ENCODE results near the gene NTN1. TPM values are rescaled to one million over a fixed set of nuclear protein-coding genes. Genes with fewer than 3 reads are reported as not detected.

NTN1 gene
- total RNA-seq, 1 experiment from 2014 or later = 0.94 TPM

GRCh38 chr17:9001559-9001958 lies 19.8 kb upstream of the NTN1 start:
- no peak for TF ChIP-seq CTCF (IDR thresholded peaks at IDR 0.05; ENCODE audit: unreplicated experiment)
- peaks cover 7% of the 10 kb centered on the region for H3K4me1 Mint-ChIP-seq (ENCODE audit: low read depth, unreplicated experiment)
- CTCF ChIA-PET = no interaction called here
- H3K4me3 Mint-ChIP-seq (ENCODE audit: low read depth, unreplicated experiment) = no peak overlapping the region
- H3K36me3 Mint-ChIP-seq (ENCODE audit: insufficient read depth, unreplicated experiment) = no peaks in the 10 kb centered on the region
- intact Hi-C loops (cut with micrococcal nuclease; ENCODE audit: unreplicated experiment) = no loop called here
- no peaks in the 10 kb centered on the region for H3K9me3 Mint-ChIP-seq (ENCODE audit: low read depth, unreplicated experiment)
- no peak for DNase-seq
- no peak overlapping the region for H3K27ac Mint-ChIP-seq (ENCODE audit: unreplicated experiment)
- BruUV-seq (replicated peaks) = no TSS peak
- H3K27me3 Mint-ChIP-seq (ENCODE audit: unreplicated experiment) = peaks cover 36% of the 10 kb centered on the region

GRCh38 chr17:9002227-9002605 lies 19.1 kb upstream of the NTN1 start:
- intact Hi-C loops (cut with micrococcal nuclease; ENCODE audit: unreplicated experiment) = no loop called here
- no TSS peak for BruUV-seq (replicated peaks)
- H3K27me3 Mint-ChIP-seq (ENCODE audit: unreplicated experiment) = peaks cover 42% of the 10 kb centered on the region
- H3K4me3 Mint-ChIP-seq (ENCODE audit: low read depth, unreplicated experiment) = peak overlapping the region; percentile 37
- no peak for DNase-seq
- no peaks in the 10 kb centered on the region for H3K9me3 Mint-ChIP-seq (ENCODE audit: low read depth, unreplicated experiment)
- H3K27ac Mint-ChIP-seq (ENCODE audit: unreplicated experiment) = no peak overlapping the region
- peaks cover 7% of the 10 kb centered on the region for H3K4me1 Mint-ChIP-seq (ENCODE audit: low read depth, unreplicated experiment)
- H3K36me3 Mint-ChIP-seq (ENCODE audit: insufficient read depth, unreplicated experiment) = no peaks in the 10 kb centered on the region
- no peak for TF ChIP-seq CTCF (IDR thresholded peaks at IDR 0.05; ENCODE audit: unreplicated experiment)
- CTCF ChIA-PET = no interaction called here

GRCh38 chr17:9002606-9003354 lies 18.5 kb upstream of the NTN1 start:
- intact Hi-C loops (cut with micrococcal nuclease; ENCODE audit: unreplicated experiment) = no loop called here
- no peak overlapping the region for H3K27ac Mint-ChIP-seq (ENCODE audit: unreplicated experiment)

GRCh38 chr17:9003355-9004131 lies 17.8 kb upstream of the NTN1 start:
- intact Hi-C loops (cut with micrococcal nuclease; ENCODE audit: unreplicated experiment) = no loop called here
- peak overlapping the region; percentile 55 for H3K4me3 Mint-ChIP-seq (ENCODE audit: low read depth, unreplicated experiment)
- peaks cover 7% of the 10 kb centered on the region for H3K4me1 Mint-ChIP-seq (ENCODE audit: low read depth, unreplicated experiment)
- H3K9me3 Mint-ChIP-seq (ENCODE audit: low read depth, unreplicated experiment) = no peaks in the 10 kb centered on the region
- H3K27me3 Mint-ChIP-seq (ENCODE audit: unreplicated experiment) = peaks cover 56% of the 10 kb centered on the region
- H3K36me3 Mint-ChIP-seq (ENCODE audit: insufficient read depth, unreplicated experiment) = no peaks in the 10 kb centered on the region
- no peak for TF ChIP-seq CTCF (IDR thresholded peaks at IDR 0.05; ENCODE audit: unreplicated experiment)
- no TSS peak for BruUV-seq (replicated peaks)
- no peak for DNase-seq
- no peak overlapping the region for H3K27ac Mint-ChIP-seq (ENCODE audit: unreplicated experiment)
- CTCF ChIA-PET = no interaction called here

More at GRCh38 chr17:9002606-9003354, 18.5 kb upstream of the NTN1 start:
- H3K27me3 Mint-ChIP-seq (ENCODE audit: unreplicated experiment) = peaks cover 48% of the 10 kb centered on the region
- peak overlapping the region; percentile 37 for H3K4me3 Mint-ChIP-seq (ENCODE audit: low read depth, unreplicated experiment)
- H3K9me3 Mint-ChIP-seq (ENCODE audit: low read depth, unreplicated experiment) = no peaks in the 10 kb centered on the region
- DNase-seq = peak; percentile 57
- H3K36me3 Mint-ChIP-seq (ENCODE audit: insufficient read depth, unreplicated experiment) = no peaks in the 10 kb centered on the region
- BruUV-seq (replicated peaks) = no TSS peak
- CTCF ChIA-PET = no interaction called here
- H3K4me1 Mint-ChIP-seq (ENCODE audit: low read depth, unreplicated experiment) = peaks cover 7% of the 10 kb centered on the region
- no peak for TF ChIP-seq CTCF (IDR thresholded peaks at IDR 0.05; ENCODE audit: unreplicated experiment)

All from Calu3 (cell line).